MM.1S (cell line): Measurements from ENCODE around the gene AFAP1.

Source experiments
- CTCF ChIP-seq: fragments of 300-600 bp; sonication (generic); IDR thresholded peaks from 2 replicates; pipeline ENCODE4 v1.5.1; 2016; ENCODE audit warnings: antibody characterized with exemption, low read length, mixed read lengths
- EZH2 ChIP-seq: fragments of 300-600 bp; sonication (generic); optimal IDR thresholded peaks from 2 replicates; pipeline ENCODE3; 2017; ENCODE audit warnings: low read depth, mild to moderate bottlenecking, antibody characterized with exemption, low read length, mixed read lengths
- EZH2phosphoT487 ChIP-seq: fragments of 300-600 bp; sonication (generic); IDR thresholded peaks from 2 replicates; pipeline ENCODE4 v1.6.1; 2018; ENCODE audit warnings: antibody characterized with exemption, low read length

- TF ChIP-seq CTCF = no peak
- no peak for TF ChIP-seq EZH2
- TF ChIP-seq EZH2phosphoT487 = no peak
Measured at GRCh38 chr4:7978489-7978888, 38.8 kb upstream of the AFAP1 start.
